CD4-positive, alpha-beta T cell (primary cell): ENCODE measurements around the gene SCFD2. TPM values are rescaled to one million over a fixed set of nuclear protein-coding genes. Genes with fewer than 3 reads are reported as not detected.

Experiments used
- ATAC-seq: fragments of 200-7000 bp; cut with Tn5 transposase; one replicate; pipeline ENCODE4 v1.10.0; 2022; ENCODE audit warnings: mild to moderate bottlenecking; ENCODE audit not compliant: poor library complexity
- CTCF ChIA-PET: fragments of 350-600 bp; sonication (Branson Sonifier 250); formaldehyde crosslinking; loops from one replicate; lab custom pipeline; 2021; ENCODE audit warnings: antibody characterized with exemption, inconsistent platforms; lab: Charles Lee
- POLR2A ChIA-PET: fragments of 350-600 bp; sonication (Branson Sonifier 250); formaldehyde crosslinking; loops from one replicate; lab custom pipeline; 2021; ENCODE audit warnings: antibody characterized with exemption, inconsistent platforms; lab: Charles Lee
- DNase-seq, 14 experiments: peaks; one replicate each; pipeline ENCODE4 v3.0.0-alpha.2; 2013 to 2020; ENCODE audit warnings: mixed read lengths in 2 of 14
- H3K27ac ChIP-seq, 2 donors: one replicate each; pipeline versions ENCODE4 v1.5.1 to v1.7.0; 2013; ENCODE audit warnings: low read length in 2 of 2, low read depth in 1 of 2, mild to moderate bottlenecking in 1 of 2
- H3K27me3 ChIP-seq, 2 experiments: 1 replicate in 1 of 2; 2 replicates in 1 of 2; pipeline versions ENCODE4 v1.6.1 to v1.7.0; 2013; ENCODE audit warnings: low read length in 2 of 2, control low read depth in 1 of 2, mild to moderate bottlenecking in 1 of 2, moderate library complexity in 1 of 2; ENCODE audit not compliant: insufficient read depth in 2 of 2, control insufficient read depth in 1 of 2
- H3K36me3 ChIP-seq: one replicate; pipeline ENCODE4 v1.6.1; 2013; ENCODE audit warnings: low read length, control low read depth; ENCODE audit not compliant: insufficient read depth
- H3K4me1 ChIP-seq: one replicate; pipeline ENCODE4 v1.6.1; 2013; ENCODE audit warnings: low read length, control low read depth; ENCODE audit not compliant: insufficient read depth
- H3K4me3 ChIP-seq: one replicate; pipeline ENCODE4 v1.5.1; 2013; ENCODE audit warnings: mild to moderate bottlenecking, low read length, moderate library complexity
- H3K9me3 ChIP-seq, 2 experiments: 1 replicate in 1 of 2; 2 replicates in 1 of 2; pipeline versions ENCODE4 v1.6.1 to v1.7.0; 2013; ENCODE audit warnings: low read length in 2 of 2, mild to moderate bottlenecking in 2 of 2, control low read depth in 1 of 2, moderate library complexity in 1 of 2; ENCODE audit not compliant: control insufficient read depth in 1 of 2, insufficient read depth in 1 of 2
- H3K27ac Mint-ChIP-seq: one replicate; pipeline ENCODE4 v1.8.0; 2020; ENCODE audit warnings: mixed read lengths
- H3K27me3 Mint-ChIP-seq: one replicate; pipeline ENCODE4 v1.8.0; 2021; ENCODE audit warnings: mixed read lengths
- H3K36me3 Mint-ChIP-seq: one replicate; pipeline ENCODE4 v1.8.0; 2021; ENCODE audit warnings: low read depth, mixed read lengths
- H3K4me1 Mint-ChIP-seq: one replicate; pipeline ENCODE4 v1.8.0; 2021; ENCODE audit warnings: low read depth, mixed read lengths
- H3K4me3 Mint-ChIP-seq: one replicate; pipeline ENCODE4 v1.8.0; 2020; ENCODE audit warnings: mild to moderate bottlenecking, mixed read lengths
- H3K9me3 Mint-ChIP-seq: one replicate; pipeline ENCODE4 v1.8.0; 2020; ENCODE audit warnings: mixed read lengths
- intact Hi-C, 2 experiments: fragments of 100-400 bp; cut with DNase I in 1 of 2; cut with micrococcal nuclease in 1 of 2; formaldehyde crosslinking; loops; one replicate each; pipeline versions ENCODE4 v1.15.1 to v1.9.0; 2023 to 2025; cut with DNase I, micrococcal nuclease
- total RNA-seq, 174 experiments: library from RNA in 2 of 174; stranded (reverse) in 2 of 174; gene quantifications; one replicate each; pipeline ENCODE4 v1.2.3 and lab custom pipeline; 2021 to 2026
- TF ChIP-seq, protein P1 (sequence below): fragments of 200-600 bp; IDR thresholded peaks from one replicate; pipeline ENCODE4 v1.8.0; 2022; ENCODE audit warnings: antibody characterized with exemption, mild to moderate bottlenecking

Gene SCFD2
- total RNA-seq, 2 experiments from 2014 or later = 15.4 to 17.6 TPM

DNA sequence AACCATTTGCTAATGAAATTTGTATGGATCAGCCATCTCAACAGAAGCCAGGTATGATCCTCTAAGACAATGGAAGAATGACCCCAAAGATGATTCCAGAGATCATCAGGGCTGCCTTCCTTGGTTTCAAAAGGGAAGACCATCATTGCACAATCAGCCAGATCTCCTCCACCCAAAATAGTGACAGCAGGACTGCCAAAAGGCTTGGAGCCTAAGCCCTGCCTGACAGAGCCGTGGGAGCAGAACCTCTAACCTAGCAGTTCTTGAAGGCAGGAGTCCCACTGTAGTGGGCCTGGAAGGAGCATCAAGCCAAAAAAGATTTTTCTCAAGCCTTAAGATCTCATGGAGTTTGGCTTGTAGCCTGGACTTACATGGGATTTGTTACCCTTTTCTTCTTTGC is 277.7 kb downstream of the SCFD2 start:
- Mint-ChIP-seq H3K27me3 (no peaks in the 10 kb centered on the region), H3K27ac (no peak overlapping the region)

DNA sequence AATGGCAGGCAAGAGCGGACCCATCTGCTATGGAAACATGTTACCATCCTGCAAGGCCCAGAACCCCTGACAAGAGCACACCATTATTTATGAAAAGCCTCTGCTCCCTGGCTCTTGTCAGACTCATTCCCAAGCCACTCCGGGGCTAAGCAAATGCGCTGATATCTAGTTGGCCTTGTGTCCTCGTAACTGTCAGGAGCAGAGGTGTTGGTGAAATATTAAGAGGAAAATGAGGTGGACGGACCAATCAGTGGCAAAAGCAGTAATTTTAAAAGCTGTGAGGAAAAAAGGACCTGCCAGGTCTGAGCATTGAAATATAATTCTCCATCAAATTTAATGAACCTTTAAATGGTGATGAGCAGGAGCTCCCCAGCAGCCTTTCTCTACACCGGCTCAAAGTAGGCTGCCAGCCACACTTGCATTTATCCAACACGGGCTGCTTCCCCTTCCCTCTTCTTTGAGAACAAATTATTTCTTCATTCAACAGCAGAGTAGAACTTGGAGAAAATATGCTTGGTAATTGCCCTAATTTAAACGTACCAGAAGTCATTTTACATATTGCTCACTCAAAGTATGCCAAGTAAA is 289.4 kb downstream of the SCFD2 start:
- Mint-ChIP-seq H3K9me3 (no peaks in the 10 kb centered on the region), H3K4me3 (no peak overlapping the region), H3K4me1 (no peaks in the 10 kb centered on the region), H3K36me3 (peaks cover 12% of the 10 kb centered on the region), H3K27me3 (no peaks in the 10 kb centered on the region), H3K27ac (no peak overlapping the region)
- Histone ChIP-seq H3K4me3 (no peak overlapping the region), H3K9me3 (no peaks in the 10 kb centered on the region), H3K27ac (no peak overlapping the region), H3K27me3 (no peaks in the 10 kb centered on the region), H3K36me3 (no peaks in the 10 kb centered on the region), H3K4me1 (no peaks in the 10 kb centered on the region)
- intact Hi-C loops = no loop called here
- TF ChIP-seq, protein P1, sequence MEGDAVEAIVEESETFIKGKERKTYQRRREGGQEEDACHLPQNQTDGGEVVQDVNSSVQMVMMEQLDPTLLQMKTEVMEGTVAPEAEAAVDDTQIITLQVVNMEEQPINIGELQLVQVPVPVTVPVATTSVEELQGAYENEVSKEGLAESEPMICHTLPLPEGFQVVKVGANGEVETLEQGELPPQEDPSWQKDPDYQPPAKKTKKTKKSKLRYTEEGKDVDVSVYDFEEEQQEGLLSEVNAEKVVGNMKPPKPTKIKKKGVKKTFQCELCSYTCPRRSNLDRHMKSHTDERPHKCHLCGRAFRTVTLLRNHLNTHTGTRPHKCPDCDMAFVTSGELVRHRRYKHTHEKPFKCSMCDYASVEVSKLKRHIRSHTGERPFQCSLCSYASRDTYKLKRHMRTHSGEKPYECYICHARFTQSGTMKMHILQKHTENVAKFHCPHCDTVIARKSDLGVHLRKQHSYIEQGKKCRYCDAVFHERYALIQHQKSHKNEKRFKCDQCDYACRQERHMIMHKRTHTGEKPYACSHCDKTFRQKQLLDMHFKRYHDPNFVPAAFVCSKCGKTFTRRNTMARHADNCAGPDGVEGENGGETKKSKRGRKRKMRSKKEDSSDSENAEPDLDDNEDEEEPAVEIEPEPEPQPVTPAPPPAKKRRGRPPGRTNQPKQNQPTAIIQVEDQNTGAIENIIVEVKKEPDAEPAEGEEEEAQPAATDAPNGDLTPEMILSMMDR = no peak
- POLR2A ChIA-PET = no interaction called here
- ATAC-seq = no peak
- CTCF ChIA-PET = no interaction called here
- no peak for DNase-seq

More for the DNA sequence above, 277.7 kb downstream of the SCFD2 start:
- no peaks in the 10 kb centered on the region for H3K27me3 ChIP-seq
- H3K4me1 ChIP-seq = no peaks in the 10 kb centered on the region
- DNase-seq (no peak), ATAC-seq (no peak)
- no peak overlapping the region for H3K27ac ChIP-seq
- no peaks in the 10 kb centered on the region for H3K36me3 ChIP-seq
- intact Hi-C loops = no loop called here
- H3K4me3 ChIP-seq = no peak overlapping the region
- Mint-ChIP-seq H3K9me3 (peaks cover 13% of the 10 kb centered on the region), H3K4me1 (no peaks in the 10 kb centered on the region), H3K4me3 (no peak overlapping the region), H3K36me3 (peaks cover 69% of the 10 kb centered on the region)
- H3K9me3 ChIP-seq = peaks cover 3 to 10% of the 10 kb centered on the region in 2 experiments
- ChIA-PET POLR2A (no interaction called here), CTCF (no interaction called here)
- TF ChIP-seq, protein P1 = no peak

DNA sequence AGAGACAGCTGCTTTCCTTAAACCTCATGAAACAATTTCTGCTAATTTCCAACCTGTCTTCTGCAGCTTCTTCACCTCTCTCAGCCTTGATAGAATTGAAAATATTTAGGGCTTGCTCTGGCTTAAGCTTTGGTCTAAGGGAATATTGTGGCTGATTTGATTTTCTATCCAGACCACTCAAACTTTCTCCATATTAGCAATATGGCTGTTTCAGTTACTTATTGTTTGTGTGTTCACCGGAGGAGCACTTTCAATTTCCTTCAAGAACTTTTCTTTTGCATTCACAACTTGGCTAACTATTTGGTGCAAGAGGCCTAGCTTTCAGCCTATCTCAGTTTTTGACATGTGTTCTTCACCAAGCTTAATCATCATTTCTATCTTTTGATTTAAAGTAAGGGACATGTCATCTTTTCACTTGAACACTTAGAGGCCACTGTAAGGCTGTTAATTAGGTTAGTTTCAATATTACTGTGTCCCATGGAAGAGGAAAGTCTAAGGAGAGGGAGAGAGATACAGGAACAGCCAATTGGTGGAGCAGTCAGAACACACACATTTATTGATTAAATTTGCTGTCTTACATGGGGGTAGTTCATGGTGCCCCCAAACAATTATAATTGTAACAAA is 290.6 kb downstream of the SCFD2 start:
- no peak overlapping the region for H3K27ac Mint-ChIP-seq
- H3K36me3 Mint-ChIP-seq = peaks cover 18% of the 10 kb centered on the region
- no peak overlapping the region for H3K4me3 Mint-ChIP-seq
- H3K9me3 Mint-ChIP-seq = no peaks in the 10 kb centered on the region
- Histone ChIP-seq H3K27me3 (no peaks in the 10 kb centered on the region), H3K9me3 (no peaks in the 10 kb centered on the region), H3K36me3 (no peaks in the 10 kb centered on the region), H3K4me3 (no peak overlapping the region), H3K4me1 (no peaks in the 10 kb centered on the region), H3K27ac (no peak overlapping the region)
- DNase-seq = no peak
- H3K27me3 Mint-ChIP-seq = no peaks in the 10 kb centered on the region
- intact Hi-C loops = no loop called here
- ATAC-seq = no peak
- ChIA-PET CTCF (no interaction called here), POLR2A (no interaction called here)
- TF ChIP-seq, protein P1 = no peak
- H3K4me1 Mint-ChIP-seq = no peaks in the 10 kb centered on the region
